NCI-H82 treated with DMSO at 0.1 percent for 48 hours (cell line): ENCODE measurements around the gene ALKBH3.

Source experiments
- DNase-seq: peaks from one replicate; lab custom pipeline; 2025; ENCODE audit not compliant: unreplicated experiment; lab: John Stamatoyannopoulos, UW

Gene ALKBH3

GRCh38 chr11:43894546-43894945 lies 13.9 kb downstream of the ALKBH3 start:
- DNase-seq: no peak

- no peak for DNase-seq
These were observed 15.0 kb downstream of the ALKBH3 start for GRCh38 chr11:43895601-43896000.

GRCh38 chr11:43898574-43898973 lies 17.9 kb downstream of the ALKBH3 start:
- no peak for DNase-seq

- DNase-seq: no peak
These were observed 18.5 kb downstream of the ALKBH3 start for GRCh38 chr11:43899094-43899493.

GRCh38 chr11:43901551-43901950 lies 20.9 kb downstream of the ALKBH3 start:
- no peak for DNase-seq

GRCh38 chr11:43903078-43903477 lies 22.4 kb downstream of the ALKBH3 start:
- no peak for DNase-seq

- DNase-seq: no peak
These were observed 23.3 kb downstream of the ALKBH3 start for GRCh38 chr11:43903969-43904368.

- no peak for DNase-seq
These were observed 24.3 kb downstream of the ALKBH3 start for GRCh38 chr11:43904742-43905535.

GRCh38 chr11:43905813-43906241 lies 25.2 kb downstream of the ALKBH3 start:
- no peak for DNase-seq

- DNase-seq: no peak
These were observed 26.7 kb downstream of the ALKBH3 start for GRCh38 chr11:43907028-43907975.

- DNase-seq: peak; percentile 62
These were observed 27.6 kb downstream of the ALKBH3 start for GRCh38 chr11:43908191-43908590.

GRCh38 chr11:43908683-43909082 lies 28.1 kb downstream of the ALKBH3 start:
- no peak for DNase-seq

- no peak for DNase-seq
These were observed 33.3 kb downstream of the ALKBH3 start for GRCh38 chr11:43913829-43914380.

- no peak for DNase-seq
These were observed 33.8 kb downstream of the ALKBH3 start for GRCh38 chr11:43914466-43914865.

GRCh38 chr11:43916621-43917020 lies 36.0 kb downstream of the ALKBH3 start:
- DNase-seq: no peak

GRCh38 chr11:43917851-43918250 lies 37.2 kb downstream of the ALKBH3 start:
- DNase-seq: no peak

- DNase-seq: no peak
These were observed 38.0 kb downstream of the ALKBH3 start for GRCh38 chr11:43918662-43919061.

- no peak for DNase-seq
These were observed 39.4 kb downstream of the ALKBH3 start for GRCh38 chr11:43919852-43920597.

GRCh38 chr11:43920598-43921419 lies 40.2 kb downstream of the ALKBH3 start:
- DNase-seq: no peak
